GM21390 (cell line): Measurements from ENCODE around the gene NPAT.
"Not testable (repeated sequence)": the region's sequence is repeated elsewhere in the genome, so short reads cannot be mapped to it uniquely, and the experiment has no call there.

Source experiments
- ATAC-seq: cut with Tn5 transposase; IDR thresholded peaks from one replicate; pipeline ENCODE4 v1.9.1; 2021; ENCODE audit not compliant: unreplicated experiment

Gene NPAT

DNA sequence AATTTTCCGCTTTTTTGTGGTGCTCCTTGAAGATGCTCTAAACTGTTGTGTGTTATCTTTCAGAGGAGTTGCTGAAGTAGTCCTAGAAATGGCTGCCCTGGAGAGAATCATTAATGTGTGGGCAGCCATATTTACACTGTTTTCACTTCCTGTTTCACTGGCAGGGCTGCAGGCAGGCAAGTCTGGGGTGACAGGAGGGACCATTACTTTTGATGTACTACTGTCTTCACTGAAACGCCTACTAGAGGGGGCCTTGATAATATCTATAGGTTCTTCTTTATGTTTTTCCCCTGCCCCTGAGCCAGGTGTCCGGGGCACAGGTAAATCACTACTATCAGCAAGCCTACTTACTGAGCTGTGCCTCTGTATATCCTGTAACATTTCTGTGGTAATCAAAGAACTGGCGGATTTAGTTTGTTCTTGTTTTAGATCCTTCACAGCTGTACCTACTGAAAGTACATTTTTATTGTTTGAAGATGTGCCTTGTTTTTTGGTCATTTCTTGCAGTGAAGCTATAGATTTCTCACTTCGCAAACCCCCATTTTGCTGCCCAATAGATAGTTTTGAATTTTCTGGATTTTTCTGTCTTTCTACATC is 61.4 kb downstream of the NPAT start:
- peak; percentile 98 for ATAC-seq

DNA sequence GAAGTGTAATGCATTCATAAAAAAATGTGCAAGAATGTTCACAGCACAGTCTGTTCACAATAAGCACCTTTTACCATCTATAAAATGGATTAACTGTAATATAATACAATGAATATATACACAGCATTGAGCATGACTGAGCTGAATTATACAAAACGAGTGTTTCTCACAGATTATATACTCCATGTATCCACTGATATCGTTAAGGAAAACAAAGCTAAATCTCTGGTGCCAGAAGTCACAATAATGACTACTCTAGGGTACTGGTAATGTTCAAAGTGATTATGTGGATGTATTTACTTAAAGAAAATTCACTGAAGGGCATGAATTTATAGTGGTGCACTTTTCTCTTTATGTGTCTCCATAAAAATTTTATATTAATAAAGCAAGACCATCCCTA is 67.8 kb downstream of the NPAT start:
- ATAC-seq, result no peak

DNA sequence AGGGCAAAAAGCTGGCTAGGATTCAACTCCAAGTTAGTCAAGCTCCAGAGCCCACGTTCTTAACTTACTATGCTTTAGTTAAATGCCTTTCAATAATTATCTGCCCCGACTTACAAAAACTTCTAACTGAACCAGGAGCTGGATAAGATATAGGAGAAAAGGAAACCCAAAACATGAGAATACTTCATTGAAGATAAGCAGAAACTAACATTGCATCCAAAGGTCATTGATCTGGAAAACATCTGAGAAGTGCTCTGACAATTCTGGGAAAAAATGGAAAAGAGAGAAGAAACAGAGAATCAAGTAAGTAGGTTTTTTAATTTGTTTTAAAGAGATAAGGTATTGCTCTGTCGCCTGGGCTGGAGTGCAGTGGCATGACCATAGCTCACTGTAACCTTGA is 73.9 kb downstream of the NPAT start:
- no peak for ATAC-seq

GRCh38 chr11:108147150-108147549 is 75.3 kb downstream of the NPAT start:
- ATAC-seq, result no peak

DNA sequence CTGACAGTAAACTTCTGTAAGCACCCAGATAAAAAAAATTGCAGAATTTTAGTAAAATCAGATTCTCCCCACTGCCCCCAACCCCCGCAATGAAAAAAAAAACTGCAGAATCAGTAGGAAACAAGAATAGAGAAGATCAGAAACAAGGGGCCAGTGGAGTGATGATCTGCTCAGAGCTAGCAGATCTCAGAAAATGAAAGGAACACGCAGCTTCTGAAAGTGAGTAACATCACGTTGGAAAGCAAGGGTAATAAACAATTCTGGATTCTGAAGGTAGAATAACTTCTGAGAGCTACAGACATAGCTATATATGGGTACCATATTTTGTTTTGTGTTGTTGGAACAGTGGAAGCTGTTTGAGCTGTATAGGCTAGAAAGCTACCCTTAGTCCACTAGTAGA is 77.8 kb downstream of the NPAT start:
- no peak for ATAC-seq

DNA sequence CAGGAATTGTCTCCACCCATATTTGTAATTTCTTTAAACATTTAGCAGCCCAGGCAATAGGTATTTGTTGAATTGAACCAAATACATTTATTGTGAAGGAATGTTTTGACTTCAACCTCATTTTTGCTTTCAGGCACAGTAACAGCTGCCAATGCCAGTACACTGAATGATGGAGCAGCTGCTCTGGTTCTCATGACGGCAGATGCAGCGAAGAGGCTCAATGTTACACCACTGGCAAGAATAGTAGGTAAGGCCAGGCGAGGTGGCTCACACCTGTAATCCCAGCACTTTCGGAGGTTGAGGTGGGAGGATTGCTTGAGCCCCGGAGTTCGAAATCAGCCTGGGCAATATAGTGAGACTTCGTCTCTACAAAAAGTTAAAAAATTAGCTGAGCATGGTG is 80.1 kb downstream of the NPAT start:
- ATAC-seq, result no peak

DNA sequence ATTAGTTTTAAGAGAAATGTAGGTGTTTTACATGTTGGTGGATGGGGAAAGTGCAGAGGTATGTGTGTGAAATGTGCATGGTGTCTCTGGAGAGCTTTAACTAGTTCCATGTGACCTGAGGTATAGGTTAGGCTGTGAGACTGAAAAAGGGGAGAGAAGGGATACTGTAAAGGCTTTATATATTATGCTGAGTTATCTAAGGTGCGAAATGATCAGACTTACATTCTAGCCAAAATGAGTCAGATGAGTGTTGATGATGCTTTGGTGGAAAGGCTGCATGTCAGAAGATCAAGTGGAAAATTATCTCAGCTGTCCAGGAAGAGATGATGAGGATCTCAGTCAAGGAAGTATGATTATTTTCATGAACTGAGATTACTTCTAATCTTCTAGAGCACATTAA is 85.2 kb downstream of the NPAT start:
- ATAC-seq, result no peak

DNA sequence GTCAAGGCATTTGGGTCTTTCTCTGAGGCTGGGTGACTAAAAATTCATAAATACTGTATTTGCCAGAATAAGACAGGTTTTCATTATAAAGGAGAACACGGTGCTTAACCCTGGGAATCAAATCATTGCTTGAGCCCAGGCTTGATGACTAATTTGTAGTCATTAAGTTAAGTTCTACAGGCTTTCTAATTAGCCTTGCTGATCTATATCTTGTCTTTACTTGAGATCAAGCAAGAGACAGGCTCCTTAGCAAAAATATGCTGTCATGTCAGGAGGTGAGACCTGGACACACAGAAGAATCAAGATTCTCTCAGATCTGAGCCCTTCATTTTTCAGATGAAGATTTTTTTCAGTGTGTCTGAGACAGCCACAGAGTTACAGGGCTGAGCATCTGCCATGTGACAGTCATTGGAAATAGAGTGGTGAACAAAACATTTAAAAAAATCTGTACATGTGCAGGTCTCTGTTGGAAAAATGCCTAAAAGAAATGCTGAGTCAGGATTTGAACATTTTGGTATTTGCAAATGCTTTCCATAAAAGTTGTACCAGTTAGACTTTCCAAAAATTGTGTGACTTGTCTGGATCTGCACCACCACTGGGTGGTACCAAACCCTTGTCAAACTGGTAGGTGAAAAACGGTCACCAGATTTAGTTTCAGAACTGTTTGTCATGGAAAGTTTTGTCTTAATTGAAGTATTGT is 86.4 kb downstream of the NPAT start:
- ATAC-seq, result peak; percentile 59

- not testable (repeated sequence) for ATAC-seq
Observed at GRCh38 chr11:108132993-108133538, 89.4 kb downstream of the NPAT start.

DNA sequence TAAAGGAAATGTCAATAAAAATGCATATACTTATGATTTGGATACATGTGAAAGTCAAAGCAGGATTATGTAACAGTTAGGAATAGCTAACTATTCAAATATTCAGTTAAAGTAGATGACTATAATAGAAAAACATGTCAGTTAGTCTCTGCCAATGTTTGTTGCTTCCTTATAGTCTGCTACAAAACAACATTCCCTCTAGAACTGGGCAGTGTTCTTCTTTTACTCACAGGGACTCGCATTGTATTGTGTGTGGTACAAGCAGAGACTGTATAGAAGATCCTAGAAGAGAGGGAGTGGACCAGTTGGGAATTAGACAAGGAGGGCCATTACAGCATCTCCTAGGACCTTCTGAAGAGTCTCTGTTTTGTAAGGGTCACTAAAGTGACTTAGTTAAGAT is 90.4 kb downstream of the NPAT start:
- ATAC-seq, result no peak

GRCh38 chr11:108128772-108129171 is 93.7 kb downstream of the NPAT start:
- no peak for ATAC-seq

DNA sequence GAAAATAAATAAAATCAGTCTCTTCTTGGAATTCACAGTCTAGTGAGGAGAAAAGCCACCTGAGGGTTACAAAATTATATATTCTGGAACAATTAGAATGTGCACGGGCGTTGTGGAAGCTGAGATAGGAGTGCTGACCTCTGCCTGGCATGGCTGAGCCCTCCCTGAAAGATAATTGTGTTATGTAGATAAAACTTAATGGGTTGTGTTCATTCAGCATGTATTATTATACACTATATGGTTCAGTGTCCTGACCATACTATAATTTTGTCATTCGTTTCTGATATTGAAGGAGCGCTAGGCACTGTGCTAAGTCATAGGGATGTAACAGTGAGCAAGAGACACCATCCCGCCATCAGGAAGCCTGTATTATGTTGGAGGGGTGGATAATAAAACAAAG is 97.3 kb downstream of the NPAT start:
- no peak for ATAC-seq

GRCh38 chr11:108122166-108122628 is 100.2 kb downstream of the NPAT start:
- ATAC-seq, result no peak

- peak; percentile 95 for ATAC-seq
Observed at GRCh38 chr11:108121274-108122155, 100.9 kb downstream of the NPAT start, which contains the start of gene ACAT1. TSS of gene ACAT1 (plus strand) at chr11:108121567. CDS start at chr11:108121607, 40 bp downstream.

DNA sequence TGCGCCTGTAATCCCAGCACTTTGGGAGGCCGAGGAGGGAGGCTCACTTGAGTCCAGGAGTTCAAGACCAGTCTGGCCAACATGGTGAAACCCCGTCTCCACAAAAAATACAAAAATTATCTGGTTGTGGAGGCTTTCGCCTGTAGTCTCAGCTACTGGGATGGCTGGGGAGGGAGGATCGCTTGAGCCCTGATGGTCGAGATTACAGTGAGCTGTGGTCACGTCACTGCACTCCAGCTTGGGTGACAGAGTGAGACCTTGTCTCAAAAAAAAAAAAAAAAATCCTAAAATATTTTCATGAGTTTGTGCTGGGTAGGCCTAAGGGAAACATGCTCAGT is 101.5 kb downstream of the NPAT start:
- ATAC-seq, result not testable (repeated sequence)

DNA sequence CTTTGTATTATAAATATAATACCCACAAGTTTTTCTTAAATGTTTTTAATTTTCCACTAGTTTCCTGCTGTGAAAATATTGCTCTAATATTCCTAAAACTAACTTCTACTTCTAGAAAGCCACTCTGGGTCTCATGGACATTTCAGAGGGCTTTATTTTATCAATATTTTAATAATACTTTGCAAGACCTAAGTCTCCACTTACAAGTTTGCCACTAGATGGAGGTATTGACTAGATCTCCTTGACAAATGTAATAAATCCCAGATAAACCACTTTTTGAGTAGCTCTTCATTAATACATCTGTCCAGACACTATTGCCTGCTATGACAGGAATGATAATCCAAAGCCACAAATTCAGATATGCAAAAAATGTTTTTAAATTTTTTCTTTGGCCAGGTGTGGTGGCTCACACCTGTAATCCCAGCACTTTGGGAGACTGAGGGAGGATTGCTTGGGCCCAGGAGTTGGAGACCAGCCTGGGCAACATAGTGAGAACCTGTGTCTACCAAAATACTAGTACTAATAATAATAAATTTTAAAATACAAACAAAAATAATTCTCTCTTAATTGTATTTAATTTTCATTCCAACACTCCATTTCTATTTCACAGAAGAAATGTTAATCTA is 104.6 kb downstream of the NPAT start:
- ATAC-seq, result no peak

DNA sequence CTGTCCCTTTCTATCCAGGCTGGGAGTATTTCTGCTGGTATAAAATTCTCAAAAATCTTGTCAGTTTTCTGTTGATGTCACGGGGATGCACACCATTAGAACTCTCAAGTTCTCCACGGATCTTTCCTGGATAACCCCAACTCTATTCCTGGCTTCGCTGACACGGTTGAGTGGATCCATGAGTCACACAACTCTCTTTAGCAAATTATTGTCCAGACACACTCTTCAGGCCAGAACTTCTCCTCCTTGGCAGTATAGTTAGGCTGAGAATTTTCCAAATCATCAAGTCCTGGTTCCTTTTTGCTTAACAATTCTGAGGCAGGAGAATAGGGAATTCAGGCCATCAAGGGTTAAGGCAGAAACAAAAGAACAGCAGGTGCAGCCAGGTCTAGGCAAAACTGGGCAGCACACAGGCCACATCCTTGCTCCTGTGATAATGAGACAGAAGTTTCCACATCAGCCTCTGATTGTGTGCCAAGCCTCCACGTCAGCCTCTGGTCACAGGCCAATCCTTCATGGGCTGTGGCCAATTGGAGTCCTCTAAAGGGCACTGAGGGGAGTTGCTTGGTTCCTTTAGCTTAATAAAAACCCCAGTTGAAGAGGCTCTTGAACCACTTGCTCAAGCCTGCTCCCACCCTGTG is 106.8 kb downstream of the NPAT start:
- no peak for ATAC-seq

DNA sequence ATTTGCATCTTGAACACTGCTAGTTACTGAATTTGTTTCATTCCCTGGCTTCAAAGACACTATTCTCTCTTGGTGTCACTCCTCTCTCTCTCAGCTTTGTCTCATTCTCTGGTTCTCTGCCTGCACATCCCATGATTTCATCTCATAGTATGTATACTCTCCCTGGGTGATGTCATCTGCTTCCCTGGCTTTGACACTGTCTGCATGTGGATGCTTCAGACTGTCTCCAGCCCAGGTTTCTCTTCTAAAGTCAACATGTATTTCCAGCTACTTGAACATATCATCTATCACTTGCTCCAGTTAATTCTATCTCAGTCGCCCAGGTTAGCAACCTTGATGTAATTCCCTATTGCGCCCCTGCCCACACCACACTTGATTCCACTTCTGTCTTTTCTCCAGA is 110.4 kb downstream of the NPAT start:
- no peak for ATAC-seq

GRCh38 chr11:108111126-108111525 is 111.3 kb downstream of the NPAT start:
- no peak for ATAC-seq
